Aorta (tissue), 5 donors: ENCODE data around the gene RTN4IP1. TPM values are rescaled to one million over a fixed set of nuclear protein-coding genes. Genes with fewer than 3 reads are reported as not detected.
"Not testable (repeated sequence)": the region's sequence is repeated elsewhere in the genome, so short reads cannot be mapped to it uniquely, and the experiment has no call there.

Source experiments
- ATAC-seq: fragments of 200-7000 bp; cut with Tn5 transposase; one replicate; pipeline ENCODE4 v1.9.1; 2022; ENCODE audit warnings: moderate library complexity; ENCODE audit not compliant: low FRiP score
- DNase-seq, 2 donors: peaks; one replicate each; pipeline ENCODE4 v3.0.0-alpha.2; 2020
- H3K27ac ChIP-seq, 2 donors: one replicate each; pipeline ENCODE4 v1.5.1; 2013; ENCODE audit warnings: low read length in 2 of 2, mild to moderate bottlenecking in 2 of 2, moderate library complexity in 2 of 2, control low read depth in 1 of 2, inconsistent platforms in 1 of 2, low read depth in 1 of 2
- H3K27me3 ChIP-seq, 2 donors: one replicate each; pipeline ENCODE4 v1.6.1; 2013; ENCODE audit warnings: control low read depth in 1 of 2, low read length in 1 of 2, mild to moderate bottlenecking in 1 of 2, moderate library complexity in 1 of 2; ENCODE audit not compliant: insufficient read depth in 2 of 2, control insufficient read depth in 1 of 2
- H3K36me3 ChIP-seq, 2 donors: one replicate each; pipeline ENCODE4 v1.6.1; 2013; ENCODE audit warnings: control low read depth in 1 of 2, low read length in 1 of 2, mild to moderate bottlenecking in 1 of 2; ENCODE audit not compliant: insufficient read depth in 2 of 2, control insufficient read depth in 1 of 2
- H3K4me1 ChIP-seq, 2 donors: one replicate each; pipeline ENCODE4 v1.6.1; 2013; ENCODE audit warnings: low read length in 2 of 2, control low read depth in 1 of 2, mild to moderate bottlenecking in 1 of 2, moderate library complexity in 1 of 2; ENCODE audit not compliant: insufficient read depth in 2 of 2, control insufficient read depth in 1 of 2
- H3K4me3 ChIP-seq, 2 donors: one replicate each; pipeline ENCODE4 v1.5.1; 2013; ENCODE audit warnings: low read length in 2 of 2, control low read depth in 1 of 2, mild to moderate bottlenecking in 1 of 2
- H3K9me3 ChIP-seq: one replicate; pipeline ENCODE4 v1.6.1; 2013; ENCODE audit warnings: mild to moderate bottlenecking, low read length; ENCODE audit not compliant: control insufficient read depth
- WGBS, 2 donors: extraction: QIAGEN DNeasy Blood & Tissue Kit; methylation state at CpG; one replicate each; pipeline ENCODE4 v1.1.7; 2013; 5-methylcytosine and 5-hydroxymethylcytosine counted together
- intact Hi-C, 2 donors: fragments of 100-400 bp; cut with DNase I; formaldehyde crosslinking; loops; one replicate each; pipeline versions ENCODE4 v1.14.2 to v1.15.0; 2022
- polyA plus RNA-seq, 2 donors: library from polyadenylated mRNA; stranded (reverse); fragments of 200-250 nt; gene quantifications; one replicate each; pipeline ENCODE4 v1.2.3, GENCODE V29; 2013
- total RNA-seq, 2 donors: library from RNA; stranded (reverse); fragmentation: NEBNext Ultra II Directional; extraction: Animal tissue kit (Norgen Biotek cat#: 25700); gene quantifications; one replicate each; pipeline ENCODE4 v1.2.1, GENCODE V29; 2021
- donor health status: healthy with polysubstance abuse.
- donor health status: Bipolar disorder and iron deficiency.
- donor health status: DM: no; HTN: no; CAD: no.
- donor health status: DM: no; HTN: no; CAD: no.
- donor health status: DM: yes; HTN: yes; CAD: no.

RTN4IP1 gene
- total and polyA plus RNA-seq, 4 donors: 2.5 to 3.6 (median 3.1) TPM

GRCh38 chr6:106631346-106631745 lies 2.0 kb upstream of the RTN4IP1 start:
- no peaks in the 10 kb centered on the region for H3K9me3 ChIP-seq
- ATAC-seq: no peak

GRCh38 chr6:106630366-106630765 lies 1.1 kb upstream of the RTN4IP1 start:
- no peaks in the 10 kb centered on the region for H3K36me3 ChIP-seq
- ATAC-seq (no peak), DNase-seq (no peak)
- H3K27ac ChIP-seq: no peak overlapping the region
- no peak overlapping the region for H3K4me3 ChIP-seq
- H3K4me1 ChIP-seq: no peaks in the 10 kb centered on the region
- H3K27me3 ChIP-seq: no peaks in the 10 kb centered on the region
- WGBS, 2 donors: 73 to 75% methylated on average over 5 of the region's 5 CpGs
- no peaks in the 10 kb centered on the region for H3K9me3 ChIP-seq
- intact Hi-C loops: no loop called here

More at GRCh38 chr6:106631346-106631745, 2.0 kb upstream of the RTN4IP1 start:
- DNase-seq: no peak
- H3K4me3 ChIP-seq: no peak overlapping the region
- no peaks in the 10 kb centered on the region for H3K36me3 ChIP-seq
- no peak overlapping the region for H3K27ac ChIP-seq
- H3K27me3 ChIP-seq: no peaks in the 10 kb centered on the region
- WGBS, 2 donors: 39 to 45% methylated on average over 1 of the region's 1 CpG
- intact Hi-C loops: no loop called here
- H3K4me1 ChIP-seq: no peaks in the 10 kb centered on the region

DNA sequence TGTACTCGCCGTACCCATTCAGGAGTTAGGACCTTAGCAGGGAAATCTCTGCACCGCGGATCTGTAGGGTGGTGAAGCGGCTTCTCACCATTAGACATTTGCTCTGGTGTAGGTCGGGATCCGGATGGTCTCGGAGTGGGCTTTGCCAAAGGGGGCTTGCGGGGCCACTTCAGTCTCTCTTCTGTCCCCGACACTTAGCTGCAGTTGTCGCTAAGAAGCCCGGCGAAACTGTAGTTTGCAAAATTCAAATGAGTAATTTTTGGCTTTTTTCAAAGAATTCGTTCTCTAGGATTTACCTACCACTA lies 513 bp upstream of the RTN4IP1 start:
- Histone ChIP-seq H3K27me3 (no peaks in the 10 kb centered on the region), H3K4me3 (peak overlapping the region; percentile 67 to 86), H3K36me3 (no peaks in the 10 kb centered on the region), H3K4me1 (no peaks in the 10 kb centered on the region), H3K27ac (no peak overlapping the region), H3K9me3 (no peaks in the 10 kb centered on the region)
- ATAC-seq: no peak
- DNase-seq: no peak
- intact Hi-C loops: no loop called here
- 0 to 1% methylated on average over 14 of the region's 14 CpGs for WGBS, 2 donors

- H3K27ac ChIP-seq: no peak overlapping the region
- no peak for DNase-seq
- no peaks in the 10 kb centered on the region for H3K27me3 ChIP-seq
- H3K9me3 ChIP-seq: no peaks in the 10 kb centered on the region
- no peaks in the 10 kb centered on the region for H3K4me1 ChIP-seq
- 32 to 33% methylated on average over 7 of the region's 7 CpGs for WGBS, 2 donors
- H3K36me3 ChIP-seq: no peaks in the 10 kb centered on the region
- H3K4me3 ChIP-seq: peak overlapping the region; percentile 67 to 86
- intact Hi-C loops: no loop called here
- peak; percentile 24 for ATAC-seq
These were observed 618 bp downstream of the RTN4IP1 start for GRCh38 chr6:106628658-106629102.

DNA sequence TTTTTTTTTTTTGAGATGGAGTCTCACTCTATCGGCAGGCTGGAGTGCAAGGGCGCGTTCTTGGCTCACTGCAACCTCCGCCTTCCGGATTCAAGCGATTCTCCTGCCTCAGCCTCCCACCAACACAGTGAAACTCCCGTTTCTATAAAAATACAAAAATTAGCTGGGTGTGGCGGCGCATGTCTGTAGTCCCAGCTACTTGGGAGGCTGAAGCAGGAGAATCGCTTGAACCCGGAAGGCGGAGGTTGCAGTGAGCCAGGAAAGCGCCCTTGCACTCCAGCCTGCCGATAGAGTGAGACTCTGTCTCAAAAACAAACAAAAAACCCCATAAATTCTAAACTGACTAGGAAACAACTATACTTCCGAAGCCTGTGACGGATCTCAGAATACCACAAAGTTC lies 1.5 kb downstream of the RTN4IP1 start:
- H3K27me3 ChIP-seq, intact Hi-C loops, ATAC-seq, H3K27ac ChIP-seq, H3K4me3 ChIP-seq, H3K36me3 ChIP-seq, H3K9me3 ChIP-seq, DNase-seq, H3K4me1 ChIP-seq: not testable (repeated sequence)
- WGBS, 2 donors: 83 to 87% methylated on average over 16 of the region's 16 CpGs

DNA sequence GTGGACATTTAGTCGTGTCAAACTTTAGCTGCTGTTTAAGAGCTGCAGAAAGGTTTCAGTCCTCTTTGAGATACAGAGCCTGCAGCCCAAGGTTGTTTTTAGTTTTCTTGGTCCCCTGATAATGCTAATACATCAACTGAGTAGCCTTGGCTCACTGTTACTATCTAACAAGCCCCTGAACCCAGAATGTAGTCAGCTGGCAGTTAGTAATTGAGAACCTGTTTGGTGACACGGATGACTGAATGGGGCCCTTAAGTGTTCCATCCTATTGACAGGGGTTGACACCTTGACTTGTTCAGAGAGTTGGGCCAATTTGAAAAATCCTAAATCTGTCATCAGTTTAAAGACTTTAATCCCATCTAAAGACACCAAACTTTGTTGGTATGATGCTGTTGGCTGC lies 2.8 kb downstream of the RTN4IP1 start:
- no peak for ATAC-seq
- intact Hi-C loops: no loop called here
- WGBS, 2 donors: 22 to 23% methylated on average over 2 of the region's 2 CpGs
- H3K27me3 ChIP-seq: no peaks in the 10 kb centered on the region
- no peaks in the 10 kb centered on the region for H3K9me3 ChIP-seq
- no peaks in the 10 kb centered on the region for H3K4me1 ChIP-seq
- no peak overlapping the region for H3K27ac ChIP-seq
- no peak for DNase-seq
- H3K36me3 ChIP-seq: peaks cover 0 to 2% of the 10 kb centered on the region in 2 donors
- no peak overlapping the region for H3K4me3 ChIP-seq

DNA sequence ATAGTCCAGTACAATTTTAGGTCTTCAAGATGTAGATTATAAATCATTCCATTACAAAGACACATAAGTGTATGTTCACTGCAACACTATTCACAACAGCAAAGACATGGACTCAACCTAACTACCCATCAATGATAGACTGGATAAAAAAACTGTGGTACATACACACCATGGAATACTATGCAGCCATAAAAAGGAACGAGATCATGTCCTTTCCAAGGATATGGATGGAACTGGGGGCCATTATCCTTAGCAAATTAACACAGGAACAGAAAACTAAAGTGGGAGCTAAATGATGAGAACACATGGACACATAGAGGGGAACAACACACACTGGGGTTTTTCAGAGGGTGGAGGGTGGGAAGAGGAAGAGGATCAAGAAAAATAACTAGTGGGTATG lies 6.3 kb downstream of the RTN4IP1 start:
- WGBS, 2 donors: 85 to 89% methylated on average over 1 of the region's 1 CpG
- Histone ChIP-seq H3K4me1 (no peaks in the 10 kb centered on the region), H3K9me3 (no peaks in the 10 kb centered on the region), H3K4me3 (no peak overlapping the region), H3K27me3 (no peaks in the 10 kb centered on the region), H3K27ac (no peak overlapping the region), H3K36me3 (peaks cover 0 to 2% of the 10 kb centered on the region in 2 donors)
- intact Hi-C loops: no loop called here
- DNase-seq (no peak), ATAC-seq (no peak)

DNA sequence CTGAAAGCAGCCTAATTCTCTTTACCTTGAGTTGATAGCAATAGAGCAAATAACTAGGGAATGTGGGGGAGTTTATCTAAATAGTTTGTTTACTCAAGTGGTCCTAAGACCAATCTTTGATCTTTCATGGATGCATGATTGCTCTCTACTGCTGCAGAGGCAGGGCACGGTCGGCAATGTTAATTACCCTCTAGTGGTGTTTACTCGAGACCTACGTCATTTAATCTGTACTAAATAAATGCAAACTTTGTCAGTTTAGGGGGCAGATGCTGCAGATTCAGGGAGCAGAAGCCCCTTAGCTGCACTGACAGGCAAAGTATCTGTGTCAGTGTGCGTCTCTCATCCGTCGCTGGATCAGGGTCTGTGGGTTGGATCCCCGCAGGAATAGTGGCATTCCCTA lies 6.9 kb downstream of the RTN4IP1 start:
- H3K36me3 ChIP-seq: peaks cover 0 to 2% of the 10 kb centered on the region in 2 donors
- no peak overlapping the region for H3K4me3 ChIP-seq
- H3K27ac ChIP-seq: no peak overlapping the region

GRCh38 chr6:106620931-106621672 lies 8.2 kb downstream of the RTN4IP1 start:
- 81 to 84% methylated on average over 3 of the region's 3 CpGs for WGBS, 2 donors
- ATAC-seq: no peak

More for the DNA sequence above, 6.9 kb downstream of the RTN4IP1 start:
- ATAC-seq: no peak
- Histone ChIP-seq H3K9me3 (no peaks in the 10 kb centered on the region), H3K27me3 (no peaks in the 10 kb centered on the region), H3K4me1 (no peaks in the 10 kb centered on the region)
- 93 to 94% methylated on average over 8 of the region's 8 CpGs for WGBS, 2 donors
- intact Hi-C loops: no loop called here
- no peak for DNase-seq

More at GRCh38 chr6:106620931-106621672, 8.2 kb downstream of the RTN4IP1 start:
- no peak for DNase-seq
- Histone ChIP-seq H3K27me3 (no peaks in the 10 kb centered on the region), H3K4me3 (no peak overlapping the region), H3K4me1 (no peaks in the 10 kb centered on the region), H3K27ac (no peak overlapping the region), H3K36me3 (peaks cover 0 to 2% of the 10 kb centered on the region in 2 donors), H3K9me3 (no peaks in the 10 kb centered on the region)
- intact Hi-C loops: no loop called here
